Measurements from ENCODE around the gene GGA2.

DNA sequence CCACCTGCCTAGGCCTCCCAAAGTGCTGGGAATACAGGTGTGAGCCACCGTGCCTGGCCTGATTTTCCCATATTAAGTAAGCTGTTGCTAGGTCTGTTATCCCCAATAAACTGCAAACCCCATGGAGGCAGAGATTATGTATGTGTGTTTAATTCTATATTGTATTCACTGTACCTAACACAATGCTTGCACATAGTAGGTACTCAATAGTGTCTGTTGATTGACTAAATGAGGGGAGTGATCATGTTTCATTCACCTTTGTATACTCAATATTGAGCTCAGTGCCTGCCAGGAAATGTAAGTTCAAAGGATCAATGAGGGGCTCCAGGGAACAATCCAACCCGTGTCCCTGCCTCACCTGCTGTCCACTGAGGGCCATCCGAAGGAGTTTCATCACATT, 14.6 kb upstream of the GGA2 start:
- TF ChIP-seq, protein P1, sequence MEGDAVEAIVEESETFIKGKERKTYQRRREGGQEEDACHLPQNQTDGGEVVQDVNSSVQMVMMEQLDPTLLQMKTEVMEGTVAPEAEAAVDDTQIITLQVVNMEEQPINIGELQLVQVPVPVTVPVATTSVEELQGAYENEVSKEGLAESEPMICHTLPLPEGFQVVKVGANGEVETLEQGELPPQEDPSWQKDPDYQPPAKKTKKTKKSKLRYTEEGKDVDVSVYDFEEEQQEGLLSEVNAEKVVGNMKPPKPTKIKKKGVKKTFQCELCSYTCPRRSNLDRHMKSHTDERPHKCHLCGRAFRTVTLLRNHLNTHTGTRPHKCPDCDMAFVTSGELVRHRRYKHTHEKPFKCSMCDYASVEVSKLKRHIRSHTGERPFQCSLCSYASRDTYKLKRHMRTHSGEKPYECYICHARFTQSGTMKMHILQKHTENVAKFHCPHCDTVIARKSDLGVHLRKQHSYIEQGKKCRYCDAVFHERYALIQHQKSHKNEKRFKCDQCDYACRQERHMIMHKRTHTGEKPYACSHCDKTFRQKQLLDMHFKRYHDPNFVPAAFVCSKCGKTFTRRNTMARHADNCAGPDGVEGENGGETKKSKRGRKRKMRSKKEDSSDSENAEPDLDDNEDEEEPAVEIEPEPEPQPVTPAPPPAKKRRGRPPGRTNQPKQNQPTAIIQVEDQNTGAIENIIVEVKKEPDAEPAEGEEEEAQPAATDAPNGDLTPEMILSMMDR (IDR thresholded peaks at IDR 0.05), result no peak
- no peak for TF ChIP-seq POLR2A (IDR thresholded peaks at IDR 0.05)
- TF ChIP-seq POLR2AphosphoS5 (IDR thresholded peaks at IDR 0.05), result no peak
- TF ChIP-seq EP300 (IDR thresholded peaks at IDR 0.05), result no peak

All from stomach (tissue), 4 donors.